SJSA1 (cell line): ENCODE measurements around the gene MCUR1. TPM values are rescaled to one million over a fixed set of nuclear protein-coding genes. Genes with fewer than 3 reads are reported as not detected.

Experiments used
- DNase-seq, 2 experiments: peaks; one replicate each; pipeline ENCODE4 v3.0.0-alpha.2; 2015 to 2020; ENCODE audit warnings: low spot score in 2 of 2, low read depth in 1 of 2
- H3K27ac ChIP-seq: fragments of 250-450 bp; sonication (Bioruptor Pico); 2 replicates; pipeline ENCODE4 v1.5.1; 2020; ENCODE audit warnings: mild to moderate bottlenecking, moderate library complexity
- H3K27me3 ChIP-seq: fragments of 250-450 bp; sonication (Bioruptor Pico); replicated peaks from 2 replicates; pipeline ENCODE4 v1.5.1; 2020; ENCODE audit warnings: mild to moderate bottlenecking, moderate library complexity
- H3K36me3 ChIP-seq: fragments of 250-450 bp; sonication (Bioruptor Pico); 2 replicates; pipeline ENCODE4 v1.5.1; 2020; ENCODE audit warnings: mild to moderate bottlenecking
- H3K4me1 ChIP-seq: fragments of 250-450 bp; sonication (Bioruptor Pico); replicated peaks from 2 replicates; pipeline ENCODE4 v1.6.1; 2021; ENCODE audit warnings: mild to moderate bottlenecking
- H3K4me3 ChIP-seq: fragments of 250-450 bp; sonication (Bioruptor Pico); 2 replicates; pipeline ENCODE4 v1.5.1; 2020; ENCODE audit warnings: mild to moderate bottlenecking
- H3K9me3 ChIP-seq: fragments of 250-450 bp; sonication (Bioruptor Pico); replicated peaks from 2 replicates; pipeline ENCODE4 v1.5.1; 2020; ENCODE audit warnings: mild to moderate bottlenecking
- total RNA-seq: library from RNA; depleted of rRNA; stranded (reverse); fragments of >200 nt; shearing (Covaris generic); gene quantifications from 2 replicates; pipeline ENCODE4 v1.2.3, GENCODE V29; 2014; rRNA removed

The MCUR1 gene
- total RNA-seq, 1 experiment from 2014 or later: 25.1 TPM

DNA sequence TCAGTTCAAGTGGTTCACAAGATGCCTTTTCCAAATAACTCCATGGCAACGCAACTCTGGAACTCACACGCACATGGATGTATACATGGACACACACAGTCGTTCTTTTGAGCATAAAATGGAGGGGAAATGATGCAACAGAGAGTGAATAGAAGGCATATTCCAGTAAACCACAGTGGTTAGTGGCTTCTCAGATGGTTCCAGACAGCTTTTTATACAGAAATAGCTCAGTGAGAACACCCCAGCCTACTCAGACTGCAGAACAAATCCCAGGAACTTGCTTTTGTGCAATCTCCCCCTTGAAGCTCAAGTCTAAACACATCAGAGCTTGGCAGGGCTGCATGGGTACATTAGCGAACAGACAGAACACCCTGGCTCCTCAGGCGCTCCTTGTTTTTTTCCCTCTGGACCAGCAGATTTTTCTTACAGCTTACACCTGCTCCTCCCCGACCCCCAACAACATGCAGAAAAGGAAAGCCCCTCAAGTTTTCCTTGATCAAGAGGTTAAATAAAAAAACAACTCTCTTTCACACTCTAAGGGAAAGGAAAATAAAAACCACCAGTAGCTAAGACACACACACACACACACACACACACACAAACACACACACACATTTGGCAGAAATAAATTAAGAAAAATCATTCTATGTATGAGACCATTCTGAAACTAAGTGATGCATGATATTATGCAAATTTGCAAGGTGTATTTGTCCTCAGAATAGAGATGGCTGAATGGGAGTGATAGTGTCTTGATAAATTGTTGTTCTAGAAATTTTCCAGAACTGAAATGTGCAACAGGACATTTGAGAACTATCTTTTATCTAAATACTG is 51.5 kb downstream of the MCUR1 start:
- Histone ChIP-seq H3K36me3 (no peaks in the 10 kb centered on the region), H3K4me1 (peaks cover 41% of the 10 kb centered on the region), H3K9me3 (no peaks in the 10 kb centered on the region), H3K4me3 (no peak overlapping the region), H3K27me3 (no peaks in the 10 kb centered on the region), H3K27ac (peak overlapping the region; percentile 19; the same call in 1 of the 2 replicates)
- DNase-seq: peak in 1 of 2 experiments; percentile 50

DNA sequence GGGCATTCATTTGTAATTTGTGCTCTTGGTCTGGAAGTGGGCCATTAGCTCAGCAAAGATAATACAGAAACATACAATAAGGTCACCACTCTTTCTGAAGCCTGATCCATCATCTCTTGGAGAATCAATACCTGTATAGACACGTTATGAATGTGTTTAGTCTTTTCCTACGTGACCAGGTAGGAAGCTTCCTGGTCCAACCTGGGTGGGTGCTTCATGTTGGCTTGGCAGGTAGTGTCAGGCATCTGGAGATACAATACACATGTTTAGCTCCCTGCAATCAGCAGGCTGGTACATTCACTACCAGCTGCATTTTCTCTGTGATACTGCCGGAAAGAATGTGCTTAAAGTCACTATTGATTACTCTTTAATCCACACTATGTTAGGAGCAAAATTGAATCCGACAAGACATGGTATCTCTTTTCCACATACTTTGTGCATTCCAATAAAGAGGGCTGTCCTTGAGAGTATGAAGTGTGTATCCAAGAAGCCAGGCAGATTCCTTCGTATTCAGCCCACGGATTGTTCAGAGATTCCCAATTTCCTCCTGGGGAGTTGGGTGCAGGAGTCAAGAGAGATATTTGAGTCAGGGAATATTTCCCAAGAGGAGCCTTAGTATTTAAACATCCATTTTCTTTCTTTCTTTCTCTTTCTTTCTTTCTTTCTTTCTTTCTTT is 52.9 kb downstream of the MCUR1 start:
- H3K27ac ChIP-seq: no peak overlapping the region
- H3K27me3 ChIP-seq: no peaks in the 10 kb centered on the region
- H3K4me1 ChIP-seq: peaks cover 28% of the 10 kb centered on the region
- no peak for DNase-seq
- H3K36me3 ChIP-seq: no peaks in the 10 kb centered on the region
- H3K4me3 ChIP-seq: no peak overlapping the region
- H3K9me3 ChIP-seq: no peaks in the 10 kb centered on the region

DNA sequence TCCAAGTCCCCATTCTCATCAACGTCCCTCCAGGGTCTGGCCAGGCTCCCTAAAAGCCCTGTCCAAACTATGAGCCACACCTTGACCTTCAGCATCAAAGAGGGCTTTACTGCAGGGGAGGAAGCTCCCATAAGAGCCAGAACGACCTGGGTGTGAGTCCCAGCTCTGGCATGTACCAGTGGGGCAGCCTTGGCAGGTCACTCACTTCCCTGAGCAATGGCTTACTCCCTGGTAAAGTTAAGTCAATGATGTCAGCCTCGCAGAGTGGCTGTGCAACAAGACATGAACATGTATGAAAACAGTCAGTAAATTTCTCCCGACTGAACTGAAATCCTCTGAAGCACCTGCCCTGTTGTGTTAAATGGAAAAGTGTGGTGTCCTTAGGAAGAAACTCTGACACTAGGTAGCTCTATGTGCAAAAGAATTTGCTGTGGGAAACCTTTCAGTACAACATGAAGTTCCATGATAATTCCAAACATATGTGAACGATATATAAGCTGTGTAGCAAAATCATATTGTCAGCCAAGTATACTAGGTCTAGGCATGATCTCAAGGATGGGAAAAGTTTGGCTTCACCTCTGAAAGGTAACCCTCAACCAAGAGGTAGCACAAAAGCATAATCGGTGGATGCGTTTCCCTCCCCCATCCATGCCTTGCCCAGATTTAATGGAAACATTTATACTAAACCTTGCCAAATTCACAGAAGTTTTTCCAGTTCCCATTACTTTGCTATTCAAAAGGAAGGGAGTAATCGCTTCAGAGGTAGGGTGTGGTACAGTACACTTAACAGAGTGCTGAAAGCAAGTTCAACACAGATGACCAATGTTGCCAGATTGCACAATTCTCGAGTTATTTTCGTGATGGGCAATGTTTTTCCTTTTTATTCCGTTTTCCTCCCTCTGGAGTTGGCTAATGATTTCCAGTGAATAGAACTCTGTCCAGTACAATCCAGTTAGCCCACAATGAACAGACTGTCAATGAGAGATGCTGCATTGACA is 53.8 kb downstream of the MCUR1 start:
- Histone ChIP-seq H3K36me3 (no peaks in the 10 kb centered on the region), H3K27me3 (no peaks in the 10 kb centered on the region), H3K27ac (no peak overlapping the region), H3K4me1 (peaks cover 19% of the 10 kb centered on the region), H3K9me3 (no peaks in the 10 kb centered on the region), H3K4me3 (no peak overlapping the region)
- no peak for DNase-seq

DNA sequence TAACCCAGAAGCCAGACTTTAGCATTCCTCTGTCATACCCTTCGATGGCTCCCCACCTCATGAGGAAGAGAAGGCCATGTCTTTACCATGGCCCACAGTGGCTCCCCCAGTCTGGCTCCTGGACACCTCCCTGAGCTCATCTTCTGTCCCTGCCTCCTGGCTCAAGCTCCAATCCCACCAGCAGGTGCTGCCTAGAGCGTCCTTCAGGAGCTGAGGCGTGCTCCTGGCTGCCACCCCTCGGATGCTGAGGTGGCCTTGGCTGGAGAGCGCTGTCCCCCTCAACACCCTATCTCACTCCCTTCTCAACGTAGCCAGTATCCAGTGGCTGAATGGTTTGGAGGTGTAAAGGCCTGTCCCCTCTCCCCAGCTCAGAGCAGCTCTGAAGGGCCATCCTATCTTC is 55.3 kb downstream of the MCUR1 start:
- Histone ChIP-seq H3K4me1 (peaks cover 17% of the 10 kb centered on the region), H3K27ac (no peak overlapping the region), H3K36me3 (no peaks in the 10 kb centered on the region), H3K4me3 (no peak overlapping the region), H3K27me3 (no peaks in the 10 kb centered on the region), H3K9me3 (no peaks in the 10 kb centered on the region)
- DNase-seq: no peak

DNA sequence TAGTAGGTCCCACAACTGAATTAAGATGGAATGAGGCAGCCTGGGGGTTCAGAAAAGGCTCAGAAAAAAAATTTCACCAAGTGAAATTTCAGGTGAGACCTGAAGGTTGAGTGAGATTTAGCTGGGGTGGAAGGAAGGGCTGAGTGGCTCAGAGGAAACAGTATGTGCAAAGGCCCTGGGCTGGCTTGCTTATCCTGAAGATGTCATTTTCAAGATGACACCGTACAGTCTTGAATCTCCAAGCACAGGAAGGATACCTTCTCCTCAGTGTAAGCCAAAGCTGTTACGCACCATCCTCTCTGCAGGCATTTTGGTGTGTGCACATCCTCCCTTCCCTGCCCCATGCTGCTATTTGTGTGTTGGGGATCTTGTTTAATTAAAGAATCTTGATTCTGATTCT is 59.7 kb downstream of the MCUR1 start:
- DNase-seq: no peak
- Histone ChIP-seq H3K27ac (no peak overlapping the region), H3K9me3 (no peaks in the 10 kb centered on the region), H3K27me3 (no peaks in the 10 kb centered on the region), H3K4me3 (no peak overlapping the region), H3K4me1 (no peaks in the 10 kb centered on the region), H3K36me3 (no peaks in the 10 kb centered on the region)

DNA sequence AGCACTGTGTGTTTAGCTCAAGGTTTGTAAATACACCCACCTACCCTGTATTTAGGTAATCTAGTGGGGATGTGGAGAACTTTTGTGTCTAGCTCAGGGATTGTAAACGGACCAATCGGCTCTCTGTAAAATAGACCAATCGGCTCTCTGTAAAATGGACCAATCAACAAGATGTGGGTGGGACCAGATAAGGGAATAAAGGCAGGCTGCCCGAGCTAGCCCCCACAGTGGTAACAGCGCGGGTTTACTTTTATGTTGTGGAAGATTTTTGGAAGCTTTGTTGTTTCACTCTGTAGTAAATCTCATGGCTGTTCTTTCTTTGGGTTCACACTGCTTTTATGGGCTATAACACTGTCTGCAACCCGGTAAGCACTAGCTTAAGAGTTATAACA is 70.6 kb downstream of the MCUR1 start:
- no peak for DNase-seq
- Histone ChIP-seq H3K4me1 (no peaks in the 10 kb centered on the region), H3K9me3 (no peaks in the 10 kb centered on the region), H3K27ac (no peak overlapping the region), H3K4me3 (no peak overlapping the region), H3K27me3 (no peaks in the 10 kb centered on the region), H3K36me3 (no peaks in the 10 kb centered on the region)

DNA sequence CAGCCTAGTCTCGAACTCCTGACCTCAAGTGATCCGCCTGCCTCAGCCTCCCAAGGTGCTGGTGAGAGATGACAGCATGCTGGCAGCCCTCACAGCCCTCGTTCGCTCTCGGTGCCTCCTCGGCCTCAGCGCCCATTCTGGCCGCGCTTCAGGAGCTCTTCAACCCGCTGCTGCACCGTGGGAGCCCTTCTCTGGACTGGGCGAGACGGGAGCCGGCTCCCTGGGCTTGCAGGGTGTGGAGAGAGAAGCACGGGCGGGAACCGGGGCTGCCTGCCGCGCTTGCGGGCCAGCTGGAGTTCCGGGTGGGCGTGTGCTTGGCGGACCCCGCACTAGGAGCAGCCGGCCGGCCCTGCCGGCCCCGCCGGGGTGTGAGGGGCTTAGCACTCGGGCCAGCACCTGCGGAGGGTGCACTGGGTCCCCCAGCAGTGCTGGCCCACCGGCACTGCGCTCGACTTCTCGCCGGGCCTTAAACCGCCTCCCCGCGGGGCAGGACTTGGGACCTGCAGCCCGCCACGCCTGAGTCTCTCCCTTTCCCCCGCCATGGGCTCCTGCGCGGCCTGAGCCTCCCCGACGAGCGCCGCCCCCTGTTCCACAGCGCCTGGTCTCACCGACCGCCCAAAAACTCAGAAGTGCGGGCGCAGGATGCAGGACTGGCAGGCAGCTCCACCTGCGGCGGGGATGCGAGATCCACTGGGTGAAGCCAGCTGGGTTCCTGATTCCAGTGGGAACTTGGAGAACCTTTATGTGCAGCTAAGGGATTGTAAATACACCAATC is 71.2 kb downstream of the MCUR1 start:
- Histone ChIP-seq H3K4me1 (no peaks in the 10 kb centered on the region), H3K4me3 (no peak overlapping the region), H3K9me3 (no peaks in the 10 kb centered on the region), H3K27ac (no peak overlapping the region), H3K27me3 (no peaks in the 10 kb centered on the region), H3K36me3 (no peaks in the 10 kb centered on the region)
- DNase-seq: no peak

DNA sequence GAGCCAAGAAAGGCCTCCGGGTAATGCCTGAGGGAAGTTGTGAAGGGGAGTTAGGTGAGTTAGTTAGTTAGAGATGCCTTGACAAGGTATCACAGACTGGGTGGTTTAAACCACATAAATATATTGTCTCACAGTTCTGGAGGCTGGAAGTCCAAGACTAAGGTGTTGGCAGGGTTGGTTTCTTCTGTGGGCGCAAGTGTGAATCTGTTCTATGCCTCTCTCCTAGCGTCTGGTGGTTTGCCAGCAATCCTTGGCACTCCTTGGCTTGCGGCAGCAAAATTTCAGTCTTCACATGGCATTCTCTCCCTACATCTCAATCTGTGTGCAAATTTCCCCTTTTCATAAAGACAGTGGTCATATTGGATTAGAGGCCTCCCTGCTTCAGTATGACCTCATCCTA is 73.0 kb downstream of the MCUR1 start:
- Histone ChIP-seq H3K27me3 (no peaks in the 10 kb centered on the region), H3K9me3 (no peaks in the 10 kb centered on the region), H3K27ac (no peak overlapping the region), H3K4me3 (no peak overlapping the region), H3K36me3 (no peaks in the 10 kb centered on the region), H3K4me1 (no peaks in the 10 kb centered on the region)
- DNase-seq: no peak

Other genes with a start within 250 kb of the MCUR1 start
- 2.0 and 5.1 TPM in 2 replicates for gene SIRT5, start 240.0 kb downstream of the MCUR1 start, total RNA-seq
- gene NOL7, start 199.2 kb downstream of the MCUR1 start, total RNA-seq: 168 and 354 TPM in 2 replicates
- gene RANBP9, start 102.7 kb downstream of the MCUR1 start, total RNA-seq: 24.0 and 38.5 TPM in 2 replicates
- 3.1 and 7.2 TPM in 2 replicates for gene RNF182, start 110.4 kb upstream of the MCUR1 start, total RNA-seq